GM19324 (cell line): ENCODE data around the gene TGFBI.

ENCODE experiments used
- ATAC-seq: cut with Tn5 transposase; IDR thresholded peaks from one replicate; pipeline ENCODE4 v1.9.1; 2021; ENCODE audit warnings: mild to moderate bottlenecking, moderate library complexity; ENCODE audit not compliant: unreplicated experiment, low FRiP score

The TGFBI gene

DNA sequence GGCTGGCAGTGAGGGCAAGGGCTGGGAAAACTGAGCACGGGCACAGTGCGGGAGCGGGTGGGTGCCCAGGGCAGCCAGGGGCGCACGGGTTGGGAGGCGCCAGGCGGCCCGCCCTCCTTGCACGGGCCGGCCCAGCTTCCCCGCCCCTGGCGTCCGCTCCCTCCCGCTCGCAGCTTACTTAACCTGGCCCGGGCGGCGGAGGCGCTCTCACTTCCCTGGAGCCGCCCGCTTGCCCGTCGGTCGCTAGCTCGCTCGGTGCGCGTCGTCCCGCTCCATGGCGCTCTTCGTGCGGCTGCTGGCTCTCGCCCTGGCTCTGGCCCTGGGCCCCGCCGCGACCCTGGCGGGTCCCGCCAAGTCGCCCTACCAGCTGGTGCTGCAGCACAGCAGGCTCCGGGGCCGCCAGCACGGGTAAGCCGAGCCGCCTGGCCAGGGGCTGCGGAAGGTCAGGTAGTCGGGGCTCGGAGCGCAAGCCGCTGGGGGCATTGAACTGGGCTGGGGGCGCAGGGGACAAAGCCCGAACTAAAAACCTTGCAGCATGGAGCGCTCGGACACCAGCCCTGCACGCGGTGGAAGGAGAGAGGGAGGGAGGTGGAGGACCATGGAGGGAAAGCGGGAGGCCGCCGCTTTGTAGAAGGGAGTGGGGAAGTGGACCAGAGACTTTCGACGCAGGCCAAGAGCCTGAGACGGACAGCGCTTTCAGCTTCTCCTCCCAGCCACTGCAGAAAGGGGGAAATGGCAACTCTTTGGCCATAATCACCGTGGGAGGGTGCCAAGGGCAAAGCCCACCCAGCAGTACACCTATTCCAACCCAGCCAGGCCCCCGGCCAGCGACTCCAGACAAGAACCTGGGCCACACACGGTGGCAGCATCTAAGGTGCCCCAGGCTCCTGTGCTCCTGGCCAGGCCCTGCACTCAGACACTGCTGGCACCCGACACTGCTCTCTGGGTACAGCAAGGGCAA is at the start of gene TGFBI:
TSS of gene TGFBI (plus strand) at position 207 of the 961 bp plus-strand sequence. CDS start at position 275, 68 bp downstream.
- ATAC-seq: peak; percentile 40

- ATAC-seq: no peak
These were observed 49.8 kb upstream of the TGFBI start for GRCh38 chr5:135978993-135979392.

DNA sequence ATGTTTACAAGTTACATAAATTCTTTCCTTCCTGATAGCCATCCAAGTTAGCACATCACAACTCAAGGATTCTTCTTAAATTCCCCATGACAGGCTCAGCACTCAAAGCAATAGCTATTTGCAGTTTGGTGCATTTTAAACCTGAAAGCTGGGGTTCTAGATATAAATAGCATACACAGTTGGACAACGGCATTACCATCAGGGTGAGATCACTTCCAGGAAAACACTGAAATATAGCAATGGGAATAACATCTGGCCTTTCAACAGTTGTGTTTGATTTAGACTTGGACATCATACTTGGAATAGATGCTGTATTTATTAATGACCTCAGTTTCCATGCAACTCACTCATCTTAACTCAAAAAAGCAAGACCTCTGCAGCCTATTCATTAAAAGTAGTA is 49.3 kb upstream of the TGFBI start:
- no peak for ATAC-seq

- no peak for ATAC-seq
These were observed 48.2 kb upstream of the TGFBI start for GRCh38 chr5:135980620-135981019.

- ATAC-seq: no peak
These were observed 42.8 kb upstream of the TGFBI start for GRCh38 chr5:135985951-135986350.

DNA sequence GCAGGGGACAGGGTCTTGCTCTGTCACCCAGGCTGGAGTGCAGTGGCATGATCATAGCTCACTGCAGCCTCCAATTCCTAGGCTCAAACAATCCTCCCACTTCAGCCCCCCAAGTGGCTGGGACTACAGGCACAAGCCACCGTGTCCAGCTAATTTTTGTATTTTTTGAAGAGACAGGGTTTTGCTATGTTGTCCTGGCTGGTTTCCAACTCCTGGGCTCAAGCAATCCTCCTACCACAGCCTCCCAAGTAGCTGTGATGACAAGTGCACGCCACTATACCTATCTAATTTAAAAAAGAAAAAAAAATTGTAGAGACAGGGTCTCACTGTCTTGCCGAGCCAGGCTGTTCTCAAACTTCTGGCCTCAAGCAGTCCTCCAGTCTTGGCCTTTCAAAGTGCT is 42.4 kb upstream of the TGFBI start:
- no peak for ATAC-seq

DNA sequence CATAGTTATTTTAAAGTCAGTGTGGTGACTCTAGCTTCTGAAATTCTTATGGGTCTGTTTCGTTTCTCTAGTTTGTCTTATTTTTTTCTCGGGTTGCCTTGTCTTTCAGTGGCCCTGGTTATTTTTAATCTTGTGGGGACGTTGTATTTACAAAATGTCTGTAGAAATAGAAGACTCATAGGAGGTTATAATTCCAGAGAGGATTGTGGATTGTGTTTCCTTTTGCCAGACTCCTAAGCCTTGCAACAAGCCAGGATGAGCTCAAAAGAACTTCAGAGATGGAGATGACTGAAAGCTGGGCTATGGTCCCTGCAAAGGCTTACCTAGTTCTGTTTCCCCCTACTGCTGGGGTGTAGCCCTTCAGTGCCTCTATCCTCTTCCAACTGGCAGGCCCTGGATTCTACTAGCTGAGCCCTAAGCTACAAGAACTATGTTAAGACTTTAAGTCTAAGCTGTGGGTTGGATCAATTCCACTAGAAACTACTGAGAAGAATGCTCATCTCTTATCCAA is 41.8 kb upstream of the TGFBI start:
- ATAC-seq: no peak

GRCh38 chr5:135988546-135988945 is 40.2 kb upstream of the TGFBI start:
- ATAC-seq: no peak

DNA sequence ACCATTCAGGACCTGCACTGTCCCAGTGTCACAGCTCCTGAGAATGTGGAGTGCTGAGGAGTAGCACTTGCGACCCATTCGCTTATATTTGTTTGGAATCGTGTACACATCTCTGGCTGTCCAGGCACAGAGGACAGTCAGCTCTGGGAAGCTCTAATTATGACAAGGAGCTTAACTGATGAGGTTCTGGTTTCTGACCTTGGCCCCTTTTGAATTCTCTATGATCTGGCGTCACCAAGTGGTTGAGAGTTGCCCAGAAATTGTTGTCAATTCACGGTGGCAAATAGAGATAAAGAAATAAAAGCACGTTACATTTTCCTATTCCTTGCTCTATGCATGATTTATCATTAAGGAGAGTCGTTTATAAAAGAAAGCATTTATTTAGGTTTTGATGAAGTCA is 39.1 kb upstream of the TGFBI start:
- no peak for ATAC-seq

DNA sequence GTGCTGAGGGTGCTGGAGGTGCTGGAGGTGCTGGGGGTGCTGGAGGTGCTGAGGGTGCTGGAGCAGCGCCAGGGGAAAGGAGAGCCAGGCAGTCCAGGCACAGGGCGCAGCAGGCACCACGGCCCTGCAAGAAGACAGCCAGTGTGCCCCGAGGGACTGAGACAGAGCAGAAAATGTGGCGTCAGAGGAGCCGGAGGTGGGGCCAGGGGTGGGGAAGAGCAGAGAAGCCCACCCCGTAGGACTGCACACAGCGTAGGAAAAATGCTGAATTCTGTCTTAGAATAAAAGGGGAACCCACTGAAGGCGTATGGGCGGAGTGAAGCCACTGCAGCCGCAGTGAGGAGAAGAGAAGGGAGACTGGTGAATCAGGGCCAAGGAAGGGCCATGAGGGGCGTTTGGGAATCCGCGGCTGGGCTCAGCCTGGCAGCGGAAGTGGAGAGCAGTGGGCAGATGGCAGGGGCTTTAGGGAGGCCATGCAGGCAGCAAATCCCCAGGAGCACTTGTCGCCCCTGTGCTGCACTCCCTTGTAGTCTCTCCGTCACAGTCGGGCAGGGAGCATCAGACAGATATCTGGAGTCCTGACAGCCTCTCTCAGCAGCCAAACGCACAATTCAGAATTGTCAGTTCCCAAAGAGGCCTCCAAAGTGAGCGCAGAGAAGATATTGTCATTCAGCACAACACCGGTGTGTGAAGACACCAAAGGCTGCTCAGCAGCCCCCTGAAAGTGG is 38.1 kb upstream of the TGFBI start:
- ATAC-seq: no peak

- ATAC-seq: no peak
These were observed 37.4 kb upstream of the TGFBI start for GRCh38 chr5:135991429-135991828.

GRCh38 chr5:135993335-135993879 is 35.4 kb upstream of the TGFBI start:
- ATAC-seq: no peak

DNA sequence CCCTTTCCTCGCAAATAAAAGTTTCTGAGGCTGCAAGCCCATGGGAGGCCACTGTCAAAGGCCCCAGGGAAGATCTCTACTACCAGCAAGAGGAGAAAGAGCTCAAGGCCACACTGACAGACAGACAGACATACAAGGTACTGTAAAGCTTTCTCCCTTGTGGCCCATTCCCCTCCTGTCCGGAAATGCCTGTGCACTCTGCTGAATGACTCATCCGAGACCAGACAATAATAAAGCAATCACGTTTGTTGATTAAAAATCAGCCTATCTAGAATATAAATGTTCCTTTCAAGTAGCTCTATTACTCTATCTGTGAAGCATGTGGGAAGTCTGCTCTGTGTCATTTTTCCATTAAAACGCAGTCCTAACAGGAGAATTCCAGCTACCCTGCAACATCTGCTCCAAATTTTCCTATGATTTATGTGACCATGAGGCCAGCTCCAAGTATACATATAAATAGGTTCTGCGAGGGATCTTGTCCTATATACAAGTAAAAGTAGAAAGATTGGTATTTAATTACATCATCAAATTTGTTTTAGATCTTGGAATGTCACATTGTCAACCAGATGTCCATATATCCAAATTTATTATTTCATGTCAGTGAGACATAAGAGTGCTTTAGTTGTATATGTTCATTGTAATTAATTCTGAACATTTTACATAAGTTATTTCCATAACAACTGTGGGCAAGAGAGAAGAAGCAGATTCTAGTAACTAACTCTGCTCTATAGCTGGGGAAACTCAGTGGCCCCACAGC is 34.7 kb upstream of the TGFBI start:
- no peak for ATAC-seq

DNA sequence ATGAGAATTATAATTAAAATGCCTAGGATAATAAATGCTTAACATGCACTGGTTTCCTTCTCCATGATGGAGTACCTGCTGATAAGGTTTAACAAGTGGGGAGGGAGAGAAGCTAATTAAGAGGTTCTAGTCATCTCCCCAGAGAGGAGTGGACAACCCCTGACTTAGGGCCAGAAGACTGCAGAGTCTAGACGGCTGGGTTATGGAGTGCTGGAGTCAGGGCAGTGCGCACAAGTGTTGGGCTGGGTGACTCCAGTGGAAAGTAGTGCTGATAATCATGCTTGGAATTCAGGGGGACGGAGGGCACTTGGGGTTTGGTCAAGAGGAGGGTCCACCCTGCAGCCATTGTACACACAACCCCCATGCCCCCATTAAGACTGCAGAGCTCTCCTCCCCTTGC is 32.8 kb upstream of the TGFBI start:
- ATAC-seq: no peak

- no peak for ATAC-seq
These were observed 32.2 kb upstream of the TGFBI start for GRCh38 chr5:135996611-135997010.

DNA sequence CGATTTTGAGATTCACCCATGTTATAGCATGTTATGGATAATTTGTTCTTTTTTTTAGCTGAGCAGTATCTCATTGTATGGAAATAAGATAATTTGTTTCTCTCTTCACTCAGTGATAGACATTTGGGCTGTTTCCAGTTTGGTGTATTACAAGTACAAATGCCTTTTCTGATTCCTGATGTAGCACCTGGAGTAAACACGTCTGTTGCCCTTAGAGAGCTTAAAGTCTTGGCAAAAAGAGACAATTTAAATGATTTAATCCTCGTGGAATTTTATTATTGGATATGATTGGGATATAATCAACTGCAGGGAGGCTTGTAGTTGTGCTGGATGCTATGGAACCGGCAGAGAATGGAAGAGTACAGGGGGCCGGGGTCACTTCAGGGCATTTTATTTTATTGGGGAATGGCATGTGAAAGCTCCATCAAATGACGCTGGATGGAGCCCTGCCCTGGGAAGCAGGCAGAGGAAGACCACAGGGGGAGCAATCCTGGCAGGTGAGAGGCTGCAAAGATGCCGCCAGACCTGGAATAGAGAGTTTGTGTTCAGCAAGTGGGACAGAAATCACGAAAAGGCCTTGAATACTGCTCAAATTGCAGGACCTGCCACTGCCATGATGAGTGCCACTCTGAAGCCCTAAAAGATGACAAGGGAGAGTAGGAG is 31.0 kb upstream of the TGFBI start:
- ATAC-seq: no peak

DNA sequence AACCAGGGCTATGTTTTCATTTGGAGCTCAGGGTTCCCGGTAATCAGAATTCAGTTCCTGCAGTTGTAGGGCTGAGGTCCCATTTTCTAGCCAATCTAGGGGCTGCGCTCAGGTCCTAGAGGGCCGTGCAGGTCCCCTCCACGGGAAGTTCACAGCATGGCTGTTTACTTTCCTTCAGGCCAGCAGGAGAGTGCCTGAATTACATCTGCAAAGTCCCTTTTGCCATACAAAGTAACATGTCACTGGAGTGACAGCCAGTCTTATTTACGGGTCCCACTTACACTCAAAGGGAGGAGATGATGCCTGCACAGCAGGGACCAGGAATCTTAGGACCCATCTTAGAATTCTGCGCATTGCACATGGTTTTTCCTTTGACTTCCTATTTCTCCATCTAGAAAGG is 29.9 kb upstream of the TGFBI start:
- no peak for ATAC-seq

DNA sequence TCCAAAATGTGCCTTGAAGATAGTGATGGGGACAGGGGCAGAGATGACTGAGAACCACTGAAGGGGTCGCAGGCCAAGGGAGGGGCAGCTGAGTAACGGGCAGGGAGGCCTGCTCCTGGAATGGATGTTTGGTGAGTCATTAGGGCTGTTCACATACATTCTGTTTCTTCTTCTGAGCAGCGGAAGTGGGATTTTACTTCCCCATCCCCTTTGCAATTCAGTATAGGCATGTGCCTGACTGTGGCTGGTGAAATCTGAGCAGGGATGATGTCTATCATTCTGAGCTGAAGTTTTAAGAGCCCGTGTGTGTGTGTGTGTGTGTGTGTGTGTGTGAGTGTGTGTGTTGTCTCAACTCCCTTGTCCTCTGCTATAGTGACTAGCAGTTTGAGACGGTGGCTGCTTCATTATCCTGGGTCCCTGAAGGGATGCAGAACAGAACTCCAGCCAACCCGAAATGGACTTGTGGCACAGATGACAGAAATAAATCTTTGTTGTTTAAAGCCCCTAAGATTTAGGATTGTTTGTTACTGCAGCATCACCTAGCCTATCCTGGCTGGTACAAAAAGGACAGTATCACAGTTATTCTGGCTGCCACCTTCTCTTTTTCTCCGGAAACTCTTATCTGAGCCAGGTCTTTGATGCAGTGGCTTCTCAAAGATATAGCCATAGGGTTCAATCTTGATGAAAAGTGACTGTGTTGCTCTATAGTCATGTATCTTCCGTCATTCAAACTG is 29.2 kb upstream of the TGFBI start:
- ATAC-seq: no peak

GRCh38 chr5:136000147-136000546 is 28.6 kb upstream of the TGFBI start:
- ATAC-seq: no peak
